GM21381 (cell line): ENCODE data around the gene CHST11.

Source experiments
- ATAC-seq: cut with Tn5 transposase; IDR thresholded peaks from one replicate; pipeline ENCODE4 v1.9.1; 2021; ENCODE audit warnings: mild to moderate bottlenecking, moderate library complexity; ENCODE audit not compliant: unreplicated experiment

Gene CHST11

GRCh38 chr12:104456417-104456949 lies at the start of gene CHST11:
Gene CHST11 (plus strand): TSS chr12:104456948.
- ATAC-seq = peak; percentile 73

- ATAC-seq = no peak
Measured at GRCh38 chr12:104407438-104407837, 49.3 kb upstream of the CHST11 start.

GRCh38 chr12:104407922-104408321 lies 48.8 kb upstream of the CHST11 start:
- no peak for ATAC-seq

GRCh38 chr12:104410326-104410725 lies 46.4 kb upstream of the CHST11 start:
- ATAC-seq = no peak

GRCh38 chr12:104410786-104411185 lies 46.0 kb upstream of the CHST11 start:
- no peak for ATAC-seq

GRCh38 chr12:104411826-104412641 lies 44.7 kb upstream of the CHST11 start:
- ATAC-seq = no peak

GRCh38 chr12:104412681-104413080 lies 44.1 kb upstream of the CHST11 start:
- ATAC-seq = no peak

GRCh38 chr12:104413330-104413729 lies 43.4 kb upstream of the CHST11 start:
- no peak for ATAC-seq

GRCh38 chr12:104414581-104415341 lies 42.0 kb upstream of the CHST11 start:
- ATAC-seq = no peak

- ATAC-seq = no peak
Measured at GRCh38 chr12:104415342-104415980, 41.3 kb upstream of the CHST11 start.

- no peak for ATAC-seq
Measured at GRCh38 chr12:104416136-104416535, 40.6 kb upstream of the CHST11 start.

- no peak for ATAC-seq
Measured at GRCh38 chr12:104416585-104416984, 40.2 kb upstream of the CHST11 start.

GRCh38 chr12:104419717-104420116 lies 37.0 kb upstream of the CHST11 start:
- no peak for ATAC-seq

GRCh38 chr12:104420868-104421267 lies 35.9 kb upstream of the CHST11 start:
- no peak for ATAC-seq

GRCh38 chr12:104421343-104421742 lies 35.4 kb upstream of the CHST11 start:
- ATAC-seq = no peak

GRCh38 chr12:104422441-104422840 lies 34.3 kb upstream of the CHST11 start:
- ATAC-seq = no peak

- ATAC-seq = no peak
Measured at GRCh38 chr12:104423273-104423672, 33.5 kb upstream of the CHST11 start.

GRCh38 chr12:104423809-104424208 lies 32.9 kb upstream of the CHST11 start:
- ATAC-seq = no peak

GRCh38 chr12:104424955-104425354 lies 31.8 kb upstream of the CHST11 start:
- no peak for ATAC-seq

- ATAC-seq = no peak
Measured at GRCh38 chr12:104425614-104426013, 31.1 kb upstream of the CHST11 start.

GRCh38 chr12:104426926-104427546 lies 29.7 kb upstream of the CHST11 start:
- ATAC-seq = no peak
